T-cell (primary cell): ENCODE measurements around the gene AP3B2. TPM values are rescaled to one million over a fixed set of nuclear protein-coding genes. Genes with fewer than 3 reads are reported as not detected.
"Not testable (repeated sequence)": the region's sequence is repeated elsewhere in the genome, so short reads cannot be mapped to it uniquely, and the experiment has no call there.

ENCODE experiments used
- ATAC-seq, 4 experiments: fragments of 200-7000 bp in 3 of 4; fragments of 150-1000 bp in 1 of 4; cut with Tn5 transposase; replicated peaks in 1 of 4; 1 replicate in 3 of 4; 2 replicates in 1 of 4; pipeline ENCODE4 v1.10.0; 2021; ENCODE audit warnings: moderate library complexity in 3 of 4, mild to moderate bottlenecking in 2 of 4, moderate number of reproducible peaks in 1 of 4
- CTCF ChIA-PET, 2 donors: fragments of 300-600 bp; sonication (Branson Sonifier 250); formaldehyde crosslinking; loops; one replicate each; lab custom pipeline; 2022; ENCODE audit warnings: antibody characterized with exemption in 2 of 2; lab: Charles Lee
- POLR2A ChIA-PET, 2 donors: fragments of 300-600 bp; sonication (Branson Sonifier 250); formaldehyde crosslinking; loops; one replicate each; lab custom pipeline; 2022; ENCODE audit warnings: antibody characterized with exemption in 2 of 2; lab: Charles Lee
- DNase-seq, 35 experiments: peaks; one replicate each; pipeline versions ENCODE4 v3.0.0 to v3.0.0-alpha.2; 2013 to 2023
- H3K27ac ChIP-seq: one replicate; pipeline ENCODE4 v1.5.1; 2013; ENCODE audit warnings: low read length
- H3K27me3 ChIP-seq, 2 experiments: replicated peaks in 1 of 2; 1 replicate in 1 of 2; 2 replicates in 1 of 2; pipeline versions ENCODE4 v1.6.1 to v1.7.0; 2013; ENCODE audit warnings: low read length in 1 of 2, mixed read lengths in 1 of 2; ENCODE audit not compliant: control insufficient read depth in 2 of 2, insufficient read depth in 2 of 2; ENCODE audit errors: extremely low read depth in 1 of 2
- H3K36me3 ChIP-seq, 2 donors: 1 replicate in 1 of 2; 2 replicates in 1 of 2; pipeline versions ENCODE4 v1.6.1 to v1.7.0; 2013; ENCODE audit warnings: low read length in 1 of 2; ENCODE audit not compliant: control insufficient read depth in 2 of 2, insufficient read depth in 1 of 2; ENCODE audit errors: extremely low read depth in 1 of 2
- H3K4me1 ChIP-seq, 2 experiments: 1 replicate in 1 of 2; 2 replicates in 1 of 2; pipeline versions ENCODE4 v1.6.1 to v1.7.0; 2013; ENCODE audit warnings: low read length in 2 of 2, mixed read lengths in 1 of 2; ENCODE audit not compliant: insufficient read depth in 2 of 2, control insufficient read depth in 1 of 2; ENCODE audit errors: extremely low read depth in 1 of 2
- H3K4me3 ChIP-seq, 2 donors: 1 replicate in 1 of 2; 2 replicates in 1 of 2; pipeline versions ENCODE4 v1.5.1 to v1.7.0; 2013; ENCODE audit warnings: mild to moderate bottlenecking in 2 of 2, low read length in 1 of 2, moderate library complexity in 1 of 2; ENCODE audit not compliant: control insufficient read depth in 1 of 2; ENCODE audit errors: extremely low read depth in 1 of 2
- H3K9me3 ChIP-seq: 2 replicates; pipeline ENCODE4 v1.7.0; 2013
- H3K27ac Mint-ChIP-seq, 2 donors: one replicate each; pipeline ENCODE4 v1.8.0; 2020 to 2021; ENCODE audit warnings: mild to moderate bottlenecking in 2 of 2, mixed read lengths in 2 of 2
- H3K27me3 Mint-ChIP-seq, 2 donors: one replicate each; pipeline ENCODE4 v1.8.0; 2021 to 2022; ENCODE audit warnings: mixed read lengths in 2 of 2
- H3K36me3 Mint-ChIP-seq: one replicate; pipeline ENCODE4 v1.8.0; 2021; ENCODE audit warnings: mixed read lengths
- H3K4me1 Mint-ChIP-seq, 3 donors: one replicate each; pipeline ENCODE4 v1.8.0; 2020 to 2022; ENCODE audit warnings: mixed read lengths in 3 of 3, mild to moderate bottlenecking in 1 of 3
- H3K4me3 Mint-ChIP-seq, 3 donors: one replicate each; pipeline ENCODE4 v1.8.0; 2020 to 2022; ENCODE audit warnings: mild to moderate bottlenecking in 3 of 3, mixed read lengths in 3 of 3, moderate library complexity in 3 of 3
- H3K9me3 Mint-ChIP-seq, 3 donors: one replicate each; pipeline ENCODE4 v1.8.0; 2020 to 2022; ENCODE audit warnings: mixed read lengths in 3 of 3
- WGBS: methylation state at CpG from one replicate; pipeline ENCODE4 v1.1.5; 2013; ENCODE audit warnings: missing lambda C conversion rate; ENCODE audit not compliant: insufficient coverage; 5-methylcytosine and 5-hydroxymethylcytosine counted together
- total RNA-seq, 35 experiments: library from RNA in 6 of 35; stranded (reverse) in 6 of 35; fragments of 120-200 nt in 1 of 35; gene quantifications; one replicate each; pipeline versions ENCODE4 v1.2.1 to v1.2.4 and lab custom pipeline; 2013 to 2026

Gene AP3B2
- total RNA-seq, 5 donors from 2014 or later (not counting 1 experiment from before 2014, with no cell fraction given): 0.23 to 5.8 (median 0.76) TPM

GRCh38 chr15:82648257-82649103 lies 61.2 kb downstream of the AP3B2 start:
- ATAC-seq (no peak), DNase-seq (no peak)
- Mint-ChIP-seq H3K4me3 (peak overlapping the region; percentile 23 to 63 (median 53)), H3K9me3 (no peaks in the 10 kb centered on the region), H3K27me3 (peaks cover 27 to 51% of the 10 kb centered on the region in 2 donors), H3K36me3 (no peaks in the 10 kb centered on the region), H3K4me1 (peaks cover 5 to 10% (median 7%) of the 10 kb centered on the region in 3 donors), H3K27ac (peak overlapping the region; percentile 13 to 19)
- H3K27ac ChIP-seq: no peak overlapping the region
- peaks cover 11 to 48% of the 10 kb centered on the region in 2 experiments for H3K27me3 ChIP-seq
- no peaks in the 10 kb centered on the region for H3K36me3 ChIP-seq
- peaks cover 0 to 22% of the 10 kb centered on the region in 2 experiments for H3K4me1 ChIP-seq
- ChIA-PET POLR2A (interaction anchor here in 1 of 2 donors (0.6 kb wide), 1 partner anchor 165 kb away, joined by 3 read pairs; no protein-coding TSS in a partner anchor), CTCF (no interaction called here)
- no peaks in the 10 kb centered on the region for H3K9me3 ChIP-seq
- H3K4me3 ChIP-seq: peak overlapping the region; percentile 11 to 15
- 45% methylated on average over 40 of the region's 41 CpGs for WGBS

DNA sequence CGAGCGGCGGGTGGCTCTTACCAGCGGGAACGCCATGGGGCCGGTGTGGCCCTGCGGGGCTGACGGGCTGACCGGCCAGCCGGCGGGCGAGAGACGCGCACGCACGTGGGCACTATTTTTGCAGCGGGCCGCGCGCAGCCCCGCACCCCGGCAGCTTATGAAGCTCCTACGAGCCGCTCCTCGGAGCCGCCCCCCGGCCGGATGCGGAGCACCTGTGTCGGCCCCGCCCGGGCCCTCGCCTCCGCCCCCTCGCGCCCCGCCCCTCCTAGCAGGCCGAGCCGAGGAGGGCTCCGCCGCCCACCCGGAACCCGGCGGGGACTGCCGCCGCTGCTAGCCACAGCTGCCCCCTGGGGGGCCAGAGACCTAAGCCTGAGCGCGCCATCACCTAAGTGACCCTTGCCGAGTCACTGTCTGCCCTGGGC lies 61.8 kb downstream of the AP3B2 start:
- Mint-ChIP-seq H3K36me3 (no peaks in the 10 kb centered on the region), H3K4me1 (peaks cover 5 to 10% (median 7%) of the 10 kb centered on the region in 3 donors), H3K27ac (no peak overlapping the region), H3K27me3 (peaks cover 27 to 54% of the 10 kb centered on the region in 2 donors), H3K4me3 (peak overlapping the region; percentile 23 to 63 (median 53)), H3K9me3 (no peaks in the 10 kb centered on the region)
- H3K4me1 ChIP-seq: peaks cover 0 to 22% of the 10 kb centered on the region in 2 experiments
- peaks cover 13 to 51% of the 10 kb centered on the region in 2 experiments for H3K27me3 ChIP-seq
- no peak overlapping the region for H3K27ac ChIP-seq
- POLR2A ChIA-PET: interaction anchor here in 1 of 2 donors (0.6 kb wide), 1 partner anchor 165 kb away, joined by 3 read pairs; no protein-coding TSS in a partner anchor
- no peaks in the 10 kb centered on the region for H3K9me3 ChIP-seq
- WGBS: 1% methylated on average over 49 of the region's 49 CpGs
- peak overlapping the region; percentile 15 to 59 for H3K4me3 ChIP-seq
- CTCF ChIA-PET: no interaction called here
- H3K36me3 ChIP-seq: no peaks in the 10 kb centered on the region
- DNase-seq (peak; percentile 21 to 65 (median 47)), ATAC-seq (peak; percentile 78 to 84 (median 82))

- Histone ChIP-seq H3K27ac (no peak within 1 kb of the TSS), H3K36me3 (no peaks in the 10 kb centered on the region), H3K4me3 (peak within 1 kb of the TSS; percentile 31 to 59), H3K27me3 (peaks cover 13 to 52% of the 10 kb centered on the region in 2 experiments), H3K4me1 (peaks cover 0 to 22% of the 10 kb centered on the region in 2 experiments), H3K9me3 (no peaks in the 10 kb centered on the region)
- Mint-ChIP-seq H3K27me3 (peaks cover 24 to 52% of the 10 kb centered on the region in 2 donors), H3K27ac (peak within 1 kb of the TSS in 1 of 2 donors; percentile 19), H3K9me3 (no peaks in the 10 kb centered on the region), H3K4me1 (peaks cover 5 to 10% (median 7%) of the 10 kb centered on the region in 3 donors), H3K4me3 (peak within 1 kb of the TSS; percentile 63 to 77 (median 71)), H3K36me3 (no peaks in the 10 kb centered on the region)
- ATAC-seq (peak; percentile 59 to 78 (median 68)), DNase-seq (peak in 28 of 35 experiments; percentile 3 to 47 (median 20))
- CTCF ChIA-PET: no interaction called here
- POLR2A ChIA-PET: no interaction called here
- WGBS: 17% methylated on average over 95 of the region's 96 CpGs
Observed at GRCh38 chr15:82647045-82647834, 62.4 kb downstream of the AP3B2 start, which contains the start of gene CPEB1. TSS of gene CPEB1 (minus strand) at chr15:82647363. CDS start at chr15:82628459, 18,904 bp downstream.

- H3K4me1 Mint-ChIP-seq: peaks cover 5 to 10% (median 7%) of the 10 kb centered on the region in 3 donors
- peak in 3 of 35 experiments; percentile 11 to 14 (median 12) for DNase-seq
- 22% methylated on average over 51 of the region's 56 CpGs for WGBS
- H3K4me3 ChIP-seq: peak overlapping the region in 1 of 2 donors; percentile 44
- peaks cover 14 to 54% of the 10 kb centered on the region in 2 experiments for H3K27me3 ChIP-seq
- no peaks in the 10 kb centered on the region for H3K9me3 ChIP-seq
- ChIA-PET POLR2A (no interaction called here), CTCF (no interaction called here)
- H3K36me3 Mint-ChIP-seq: no peaks in the 10 kb centered on the region
- H3K4me3 Mint-ChIP-seq: peak overlapping the region; percentile 50 to 77 (median 71)
- H3K27ac ChIP-seq: no peak overlapping the region
- peaks cover 28 to 54% of the 10 kb centered on the region in 2 donors for H3K27me3 Mint-ChIP-seq
- H3K36me3 ChIP-seq: no peaks in the 10 kb centered on the region
- ATAC-seq: peak in 1 of 4 experiments; percentile 14
- peaks cover 0 to 22% of the 10 kb centered on the region in 2 experiments for H3K4me1 ChIP-seq
- H3K27ac Mint-ChIP-seq: peak overlapping the region in 1 of 2 donors; percentile 67
- no peaks in the 10 kb centered on the region for H3K9me3 Mint-ChIP-seq
Observed at GRCh38 chr15:82646250-82647044, 63.2 kb downstream of the AP3B2 start.

- peaks cover 35 to 62% of the 10 kb centered on the region in 2 donors for H3K27me3 Mint-ChIP-seq
Observed at GRCh38 chr15:82644967-82645852, 64.5 kb downstream of the AP3B2 start.

More at GRCh38 chr15:82644967-82645852, 64.5 kb downstream of the AP3B2 start:
- H3K36me3 Mint-ChIP-seq, H3K9me3 Mint-ChIP-seq, DNase-seq, CTCF ChIA-PET, ATAC-seq, H3K36me3 ChIP-seq, H3K4me3 ChIP-seq, H3K27ac Mint-ChIP-seq, H3K27ac ChIP-seq, H3K9me3 ChIP-seq: not testable (repeated sequence)
- peaks cover 5 to 10% (median 7%) of the 10 kb centered on the region in 3 donors for H3K4me1 Mint-ChIP-seq
- POLR2A ChIA-PET: interaction anchor here in 1 of 2 donors (0.6 kb wide), 1 partner anchor 252 kb away, joined by 3 read pairs; no protein-coding TSS in a partner anchor
- Histone ChIP-seq H3K4me1 (peaks cover 0 to 22% of the 10 kb centered on the region in 2 experiments), H3K27me3 (peaks cover 24 to 55% of the 10 kb centered on the region in 2 experiments)
- peak overlapping the region in 1 of 3 donors; percentile 54 for H3K4me3 Mint-ChIP-seq
- WGBS: 92% methylated on average over 15 of the region's 34 CpGs
